BJ (cell line): Measurements from ENCODE around the gene HOXA3. TPM values are rescaled to one million over a fixed set of nuclear protein-coding genes. Genes with fewer than 3 reads are reported as not detected.
A peak's percentile ranks its signal among the peaks of the same experiment; 100 is the strongest.

Experiments used
- CTCF ChIA-PET: fragments of 350-600 bp; formaldehyde crosslinking; extraction: SDS; loops from one replicate; lab custom pipeline; 2021; ENCODE audit warnings: antibody characterized with exemption, inconsistent platforms; lab: Yijun Ruan, JAX
- POLR2A ChIA-PET: fragments of 300-600 bp; sonication (Branson Sonifier 250); formaldehyde crosslinking; extraction: SDS; loops from one replicate; lab custom pipeline; 2021; ENCODE audit warnings: antibody characterized with exemption; lab: Charles Lee
- DNase-seq: peaks from one replicate; pipeline ENCODE4 v3.0.0-alpha.2; 2011; ENCODE audit warnings: low read depth
- H3K27me3 ChIP-seq: 2 replicates; pipeline ENCODE4 v1.6.0; 2011; ENCODE audit warnings: low read length; ENCODE audit not compliant: control insufficient read depth, insufficient read depth
- H3K36me3 ChIP-seq: 2 replicates; pipeline ENCODE4 v1.5.1; 2011; ENCODE audit warnings: low read length; ENCODE audit not compliant: control insufficient read depth, insufficient read depth
- H3K4me3 ChIP-seq: 2 replicates; pipeline ENCODE4 v1.5.1; 2011; ENCODE audit warnings: low read depth, mild to moderate bottlenecking, control low read depth, low read length
- CTCF ChIP-seq: IDR thresholded peaks from 2 replicates; pipeline ENCODE4 v1.5.1; 2011; ENCODE audit warnings: low read depth, mild to moderate bottlenecking, control low read depth, inconsistent platforms, low read length, moderate library complexity; ENCODE audit not compliant: insufficient read depth
- polyA plus RNA-seq: library from polyadenylated mRNA; depleted of rRNA; stranded (reverse); fragments of >200 nt; gene quantifications from 2 replicates; pipeline ENCODE4 v1.2.3, GENCODE V29; 2011

The HOXA3 gene
- polyA plus RNA-seq, 1 experiment, result 0.15 TPM

GRCh38 chr7:27194686-27195379 lies 42.5 kb upstream of the HOXA3 start:
- Histone ChIP-seq H3K4me3 (peak overlapping the region; percentile 55), H3K27me3 (no peaks in the 10 kb centered on the region), H3K36me3 (peaks cover 2% of the 10 kb centered on the region)
- TF ChIP-seq CTCF, result no peak
- CTCF ChIA-PET, result interaction anchor here (0.7 to 2.8 kb wide), 19 partner anchors 8 to 880 kb away, joined by 3 to 20 read pairs (median 9); partner anchors contain the start of genes HOXA10 and HOXA11
- POLR2A ChIA-PET, result interaction anchor here (0.6 to 0.7 kb wide), 3 partner anchors 10 to 34 kb away, joined by 3 to 4 read pairs (median 3); partner anchors contain the start of gene HOXA11
- DNase-seq, result no peak

GRCh38 chr7:27194002-27194352 lies 41.6 kb upstream of the HOXA3 start:
- H3K4me3 ChIP-seq, result peak overlapping the region; percentile 55
- POLR2A ChIA-PET, result interaction anchor here (0.6 to 0.7 kb wide), 2 partner anchors 9 to 17 kb away, joined by 3 to 4 read pairs; partner anchors contain the start of gene HOXA11
- CTCF ChIA-PET, result interaction anchor here (0.7 to 2.8 kb wide), 6 partner anchors 11 to 876 kb away, joined by 3 to 20 read pairs (median 11); partner anchors contain the start of gene HOXA10
- H3K36me3 ChIP-seq, result peaks cover 2% of the 10 kb centered on the region
- no peaks in the 10 kb centered on the region for H3K27me3 ChIP-seq
- no peak for TF ChIP-seq CTCF
- no peak for DNase-seq

GRCh38 chr7:27193335-27194001 lies 41.1 kb upstream of the HOXA3 start:
- H3K4me3 ChIP-seq, result peak overlapping the region; percentile 55
- ChIA-PET CTCF (interaction anchor here (0.6 to 12.5 kb wide), 5 partner anchors 10 to 581 kb away, joined by 3 to 187 read pairs (median 12); partner anchors contain the start of genes HOXA10 and HOXA9), POLR2A (interaction anchor here (0.6 kb wide), 1 partner anchor 461 kb away, joined by 5 read pairs; no protein-coding TSS in a partner anchor)
- DNase-seq, result no peak
- H3K27me3 ChIP-seq, result no peaks in the 10 kb centered on the region
- no peak for TF ChIP-seq CTCF
- peaks cover 2% of the 10 kb centered on the region for H3K36me3 ChIP-seq

- TF ChIP-seq CTCF, result no peak
- DNase-seq, result no peak
- no peaks in the 10 kb centered on the region for H3K27me3 ChIP-seq
- peak overlapping the region; percentile 55 for H3K4me3 ChIP-seq
- CTCF ChIA-PET, result interaction anchor here (0.6 to 12.5 kb wide), 4 partner anchors 10 to 835 kb away, joined by 3 to 187 read pairs (median 7); partner anchors contain the start of genes HOXA10 and HOXA9
- POLR2A ChIA-PET, result interaction anchor here (0.6 kb wide), 2 partner anchors 32 to 461 kb away, joined by 5 to 12 read pairs; no protein-coding TSS in a partner anchor
- H3K36me3 ChIP-seq, result peaks cover 2% of the 10 kb centered on the region
These were observed 40.4 kb upstream of the HOXA3 start for GRCh38 chr7:27192546-27193334.
